SK-N-MC (cell line): ENCODE results near the gene CDH16.

ENCODE experiments used
- EZH2 ChIP-seq: fragments of 200-600 bp; sonication (generic); IDR thresholded peaks from one replicate; pipeline ENCODE4 v1.6.1; 2017; ENCODE audit warnings: antibody characterized with exemption
- POLR2AphosphoS5 ChIP-seq: IDR thresholded peaks from 2 replicates; pipeline ENCODE4 v1.6.1; 2012; ENCODE audit warnings: mild to moderate bottlenecking, low read depth, low read length, borderline replicate concordance

GRCh38 chr16:66950971-66951790 lies 32.5 kb upstream of the CDH16 start:
- TF ChIP-seq EZH2 (no peak), POLR2AphosphoS5 (no peak)
